ENCODE results near the gene NPR2.

- peak in 1 of 5 experiments; percentile 31 for TF ChIP-seq CTCF (IDR thresholded peaks at IDR 0.05)
- TF ChIP-seq POLR2A (IDR thresholded peaks at IDR 0.05) = peak in 1 of 2 donors; percentile 23
Observed at GRCh38 chr9:35791297-35791921, at the start of gene NPR2.
